ENCODE results near the gene ACAP3.

ACAP3 gene

DNA sequence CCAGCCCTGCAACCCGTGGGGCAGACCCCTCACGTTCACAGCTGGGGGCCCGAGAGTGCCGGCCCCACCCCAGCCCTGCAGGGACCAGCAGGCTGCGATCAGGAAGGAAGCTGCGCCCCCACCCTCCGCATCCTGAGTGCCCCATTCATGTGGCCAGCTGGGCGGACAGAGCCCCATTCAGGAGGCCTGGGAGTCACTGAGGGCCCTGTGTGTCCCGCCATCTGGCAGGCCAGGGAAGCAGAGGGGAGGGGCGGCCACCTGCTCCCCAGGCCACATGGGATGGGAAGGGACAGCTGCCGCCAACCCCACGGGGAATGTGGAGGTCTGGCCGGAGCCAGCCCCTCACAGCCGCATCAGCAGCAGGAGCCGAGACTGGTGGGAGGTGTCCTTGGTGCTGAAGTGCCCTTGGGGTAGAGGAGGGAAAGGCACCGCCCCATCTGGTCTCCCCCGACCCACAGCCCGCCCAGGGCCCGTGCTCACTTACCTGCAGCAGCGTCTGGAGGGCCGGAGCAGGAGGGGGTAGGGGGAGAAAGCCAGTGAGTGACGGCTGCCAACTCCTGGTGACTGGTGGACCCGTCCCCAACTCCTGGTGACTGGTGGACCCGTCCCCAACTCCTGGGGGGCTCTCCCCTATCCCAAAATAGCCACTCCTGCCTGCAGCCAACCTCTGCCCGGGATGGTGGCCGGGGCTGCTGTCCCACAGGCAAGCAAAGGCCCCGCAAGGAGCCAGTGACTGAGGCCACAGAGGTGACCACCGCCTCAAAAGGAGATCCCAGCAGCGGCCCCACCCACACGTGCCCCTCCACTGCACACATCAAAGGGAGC, 8.7 kb downstream of the ACAP3 start:
- peak; percentile 74 for DNase-seq

DNA sequence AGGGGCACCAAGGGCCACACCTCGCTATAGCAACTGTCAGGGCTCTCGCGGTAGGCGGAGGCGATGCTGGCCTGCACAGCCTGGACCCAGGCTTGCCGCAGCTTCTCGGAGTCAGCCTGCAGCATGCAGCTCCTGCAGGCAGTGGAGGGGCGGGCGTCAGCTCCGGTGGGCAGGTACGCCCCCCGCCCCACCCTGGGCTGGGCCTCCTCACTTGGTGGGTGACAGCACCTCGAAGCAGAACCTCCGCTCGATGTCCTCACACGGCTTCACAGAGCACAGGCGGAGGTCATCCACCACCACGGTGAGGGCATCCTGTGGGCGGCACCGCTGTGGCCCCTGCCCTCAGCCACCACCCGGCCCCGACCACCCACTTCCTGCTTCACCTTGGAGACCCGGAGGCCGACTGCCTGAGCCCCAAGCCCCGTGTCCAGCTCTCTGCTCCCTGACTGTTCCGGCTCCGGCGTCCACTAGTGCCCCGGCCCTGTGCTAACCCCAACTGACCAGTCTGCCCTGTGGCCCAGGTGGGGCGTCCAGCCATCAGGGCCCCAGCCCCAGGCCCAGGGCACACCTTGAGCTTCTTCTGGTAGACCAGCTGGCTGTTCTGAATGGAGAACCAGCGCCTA, 9.8 kb downstream of the ACAP3 start:
- DNase-seq: no peak

DNA sequence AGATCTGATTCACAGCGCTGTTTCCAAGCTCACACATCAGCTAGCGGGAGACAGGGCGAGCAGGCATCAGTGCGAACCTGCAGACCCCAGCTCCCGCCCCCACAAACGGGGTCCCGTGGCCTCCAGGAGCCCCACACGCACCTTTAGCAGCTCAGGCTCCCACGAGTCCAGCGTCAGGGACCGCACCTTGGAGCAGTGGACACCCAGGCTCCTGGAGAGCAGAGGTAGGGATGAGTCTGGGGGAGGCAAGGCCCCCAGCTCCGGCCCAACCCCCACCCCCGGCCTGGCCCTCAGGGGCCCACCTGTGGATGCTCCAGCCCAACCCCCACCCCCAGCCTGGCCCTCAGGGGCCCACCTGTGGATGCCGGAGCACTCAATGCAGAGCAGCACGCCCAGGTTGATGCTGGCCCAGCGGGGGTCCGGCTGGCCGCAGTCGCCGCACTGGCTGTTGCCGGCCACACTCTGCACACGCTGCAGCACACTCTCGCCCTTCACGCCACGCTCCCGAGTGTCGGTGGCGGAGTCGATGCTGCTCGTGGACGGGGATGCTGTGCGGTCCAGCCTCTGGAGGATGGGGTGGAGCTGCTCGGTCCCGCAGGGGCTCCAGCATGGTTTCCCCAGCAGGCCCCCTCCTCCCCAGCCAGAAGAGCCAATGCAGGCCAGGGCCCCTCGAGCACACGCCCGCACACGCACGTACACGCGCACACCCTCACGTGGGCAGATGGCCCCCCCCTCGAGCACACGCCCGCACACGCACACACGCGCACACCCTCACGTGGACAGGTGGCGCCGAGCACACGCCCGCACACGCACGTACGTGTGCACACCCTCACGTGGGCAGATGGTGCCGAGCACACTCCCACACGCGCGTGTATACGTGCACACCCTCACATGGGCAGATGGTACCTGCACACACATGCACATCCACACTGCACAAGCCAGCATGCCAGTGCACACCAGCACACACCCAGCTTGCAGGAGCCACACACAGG, 11.4 kb downstream of the ACAP3 start:
- DNase-seq: no peak

DNA sequence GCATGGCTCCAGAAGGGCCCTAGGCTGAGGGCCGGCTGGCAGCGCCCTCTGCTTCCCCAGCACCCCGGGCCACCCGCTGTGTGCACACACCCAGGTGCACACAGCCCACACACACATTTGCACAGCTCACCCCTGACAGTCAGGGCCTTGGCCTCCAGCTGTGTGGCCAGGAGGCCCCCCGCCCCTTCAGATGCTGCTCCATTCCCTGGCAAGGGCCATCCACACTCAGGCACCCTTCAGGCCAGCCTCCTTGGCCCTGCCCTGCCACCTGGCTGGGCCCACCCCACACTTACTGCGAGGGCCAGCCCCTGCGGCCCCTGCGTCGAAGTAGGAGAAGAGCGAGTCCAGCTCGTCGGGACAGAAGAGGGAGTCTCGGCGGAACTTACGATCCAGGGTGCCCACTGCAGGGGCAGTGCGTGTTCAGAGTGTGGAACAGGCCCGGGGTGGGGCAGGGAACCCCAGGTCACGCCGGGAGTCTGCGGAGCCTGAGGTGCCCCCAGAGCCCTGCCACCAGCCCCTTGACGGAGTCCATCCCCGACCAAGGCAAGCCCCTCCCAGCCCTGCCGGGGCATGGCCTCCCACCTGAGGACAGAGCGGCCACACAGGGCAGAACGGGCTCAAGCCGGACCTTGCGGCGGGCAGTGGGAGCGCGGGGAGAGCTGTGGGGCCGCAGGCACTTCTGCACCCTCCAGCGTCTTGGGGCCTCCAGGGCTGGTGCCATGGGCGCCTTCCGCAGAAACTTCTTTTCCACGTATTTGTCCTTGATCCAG, 12.4 kb downstream of the ACAP3 start:
- no peak for DNase-seq

DNA sequence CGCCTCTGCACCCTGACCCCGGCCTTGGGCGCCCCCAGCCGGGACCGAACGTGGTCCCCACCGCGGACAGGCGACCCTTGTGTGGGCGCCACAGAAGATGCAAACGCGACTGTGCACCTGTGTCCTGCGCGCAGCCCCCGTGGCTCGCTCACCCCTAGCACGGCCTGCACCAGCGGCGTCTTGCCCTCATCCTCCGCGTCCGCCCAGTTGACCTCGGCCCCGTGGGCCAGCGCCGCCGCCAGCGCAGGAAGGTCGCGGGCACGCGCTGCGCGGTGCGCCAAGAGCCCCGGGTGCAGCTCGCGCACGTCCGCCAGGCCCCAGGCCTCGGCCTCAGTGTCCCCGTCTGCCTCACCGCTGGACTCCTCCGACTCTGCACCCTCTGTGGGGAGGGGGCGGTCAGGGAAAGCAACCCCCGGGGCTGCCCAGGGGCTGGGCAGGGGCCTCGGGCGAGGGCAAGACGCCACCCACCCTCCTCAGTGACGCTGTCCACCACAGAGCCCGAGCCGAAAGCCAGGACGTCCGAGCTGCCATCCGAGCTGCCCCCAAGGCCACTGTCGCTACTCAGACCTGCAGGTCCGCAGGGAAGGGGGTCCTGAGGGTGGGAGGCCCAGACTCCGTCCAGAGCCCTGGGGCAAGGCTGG, 13.4 kb downstream of the ACAP3 start:
- no peak for DNase-seq

DNA sequence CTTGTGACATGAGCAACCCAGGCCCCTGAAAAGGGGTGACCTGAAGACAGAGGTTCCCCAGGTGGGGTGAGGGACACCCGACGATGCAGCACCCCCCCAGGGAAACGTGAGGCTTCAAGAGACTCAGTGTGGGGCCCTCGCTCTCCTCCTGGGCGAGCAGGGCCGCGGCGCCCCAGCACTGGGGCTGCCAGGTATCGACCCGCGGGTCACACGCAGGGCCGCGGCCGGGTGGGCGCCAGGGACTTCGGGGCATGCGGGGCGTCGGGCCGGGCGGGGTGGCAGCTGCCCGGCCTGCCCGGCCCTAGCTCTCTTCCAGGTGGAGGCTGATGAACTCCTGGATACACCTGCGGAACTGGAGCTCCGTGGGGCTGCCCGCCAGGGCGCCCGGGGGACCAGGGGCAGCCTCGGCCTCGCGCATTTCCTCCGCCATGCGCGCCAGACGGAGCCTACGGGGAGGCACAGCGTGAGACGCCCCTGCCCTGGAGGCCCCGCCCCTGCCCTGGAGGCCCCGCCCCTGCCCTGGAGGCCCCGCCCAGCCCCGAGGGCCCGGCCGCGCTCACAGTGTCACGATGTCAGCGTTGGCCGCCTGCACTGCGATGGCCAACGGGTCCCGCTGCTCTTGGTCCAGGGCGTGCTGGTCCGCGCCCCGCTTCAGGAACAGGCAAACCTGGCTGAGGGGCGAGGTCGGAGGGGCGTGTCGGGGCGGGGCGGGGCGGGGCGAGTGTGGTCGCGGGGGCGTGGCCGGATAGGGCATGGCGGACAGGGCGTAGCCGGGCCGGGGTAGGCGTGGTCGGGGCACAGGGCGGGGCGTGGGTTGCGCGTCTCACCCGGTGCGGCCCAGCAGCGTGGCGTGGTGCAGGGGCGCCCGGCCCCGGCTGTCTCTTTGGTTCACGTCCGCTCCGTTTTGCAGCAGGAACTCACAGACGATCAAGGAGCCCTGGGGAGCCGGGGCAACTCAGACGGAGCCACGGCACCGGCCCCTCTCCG, 14.2 kb downstream of the ACAP3 start:
- peak; percentile 56 for DNase-seq

DNA sequence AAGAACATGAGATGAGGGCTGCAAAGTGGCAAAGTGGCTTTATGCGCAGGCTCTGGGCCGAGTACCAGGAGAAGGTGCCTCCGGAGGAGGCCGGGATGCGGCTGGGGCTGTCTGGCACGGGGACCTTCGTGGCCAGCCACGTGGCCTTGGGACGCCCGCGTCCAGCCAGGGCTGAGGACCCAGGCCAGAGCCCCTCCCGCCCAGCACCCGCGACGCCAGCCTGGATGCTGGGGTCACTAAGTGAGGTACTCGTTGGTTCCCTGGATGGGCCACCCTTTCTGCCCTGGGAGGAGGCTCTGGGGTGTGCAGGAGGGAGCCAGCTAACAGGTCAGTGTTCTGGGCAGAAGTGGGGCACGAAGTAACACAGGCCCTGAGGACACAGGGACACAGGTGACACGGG, 14.9 kb downstream of the ACAP3 start:
- no peak for DNase-seq

DNA sequence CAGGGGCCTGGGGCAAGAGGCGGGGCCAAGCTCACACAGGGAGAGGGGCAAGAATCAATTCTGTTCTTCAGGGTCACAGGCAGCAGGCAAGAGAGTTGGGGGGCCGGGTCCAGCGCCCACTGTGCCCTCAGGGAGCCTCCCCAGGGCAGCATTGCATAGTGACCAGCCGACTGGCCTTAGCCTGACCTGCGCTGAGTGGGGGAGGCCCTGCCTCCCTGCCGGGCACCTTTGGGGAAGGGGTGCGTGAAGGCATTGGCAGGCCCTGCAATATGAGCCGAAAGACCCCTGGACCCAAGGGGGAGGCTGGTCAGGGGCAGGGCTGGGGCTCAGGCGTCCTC, 15.3 kb downstream of the ACAP3 start:
- peak; percentile 31 for DNase-seq

DNA sequence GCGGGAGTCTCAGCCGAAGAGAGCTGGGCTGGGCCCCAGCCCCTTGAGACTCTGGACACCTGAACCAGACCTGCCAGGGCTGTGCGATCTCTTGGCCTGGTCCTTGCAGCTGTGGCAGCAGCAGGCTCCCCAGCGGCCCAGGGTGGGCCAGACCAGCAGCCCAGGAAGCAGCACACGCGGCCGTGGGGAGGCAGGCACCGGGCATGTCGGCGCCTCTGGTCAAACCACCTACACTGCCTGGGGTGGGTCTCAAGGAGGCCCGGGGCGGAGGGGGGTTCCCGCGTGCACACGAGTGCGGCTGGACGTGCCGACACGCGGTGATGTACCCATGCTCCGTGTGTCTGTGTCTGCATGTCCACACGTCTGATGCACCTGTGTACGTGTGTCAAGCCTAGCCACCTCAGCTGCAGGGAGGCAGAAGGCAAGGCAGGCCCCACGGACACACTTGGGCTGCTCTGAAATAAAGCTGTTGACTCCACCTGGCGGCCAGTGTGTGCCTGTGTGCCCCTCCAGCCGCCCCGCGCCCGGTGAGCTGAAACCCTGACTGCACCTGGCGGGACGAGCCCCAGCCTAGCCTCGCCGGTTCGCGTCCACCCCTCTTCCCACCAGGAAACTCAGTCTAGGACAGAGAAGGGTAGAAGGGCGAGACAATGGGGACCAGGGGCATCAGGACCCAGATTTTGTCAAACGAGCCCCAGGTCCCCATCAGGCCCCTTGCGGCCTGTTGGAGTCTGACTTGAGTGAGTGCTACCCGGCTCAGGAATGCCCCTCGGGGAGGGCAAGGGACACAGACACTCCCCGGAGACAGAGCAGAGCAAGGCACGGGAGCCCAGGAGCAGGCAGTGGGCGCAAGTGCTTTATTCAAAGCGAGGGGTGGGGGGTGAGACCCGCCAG, 15.9 kb downstream of the ACAP3 start:
- DNase-seq: peak; percentile 71

DNA sequence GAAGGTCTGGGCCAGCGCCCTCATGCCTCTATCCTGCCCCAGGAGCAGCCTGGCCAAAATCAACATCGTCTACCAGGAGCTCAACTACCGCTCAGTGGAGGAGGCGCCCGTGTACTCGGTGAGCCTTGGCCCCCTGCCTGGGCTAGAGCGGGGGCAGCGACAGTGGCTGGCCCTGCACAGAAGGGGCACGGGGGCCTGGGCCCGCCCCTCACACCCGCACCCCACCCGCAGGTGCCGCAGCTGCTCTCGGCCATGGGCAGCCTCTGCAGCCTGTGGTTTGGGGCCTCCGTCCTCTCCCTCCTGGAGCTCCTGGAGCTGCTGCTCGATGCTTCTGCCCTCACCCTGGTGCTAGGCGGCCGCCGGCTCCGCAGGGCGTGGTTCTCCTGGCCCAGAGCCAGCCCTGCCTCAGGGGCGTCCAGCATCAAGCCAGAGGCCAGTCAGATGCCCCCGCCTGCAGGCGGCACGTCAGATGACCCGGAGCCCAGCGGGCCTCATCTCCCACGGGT, 16.7 kb downstream of the ACAP3 start:
- no peak for DNase-seq

DNA sequence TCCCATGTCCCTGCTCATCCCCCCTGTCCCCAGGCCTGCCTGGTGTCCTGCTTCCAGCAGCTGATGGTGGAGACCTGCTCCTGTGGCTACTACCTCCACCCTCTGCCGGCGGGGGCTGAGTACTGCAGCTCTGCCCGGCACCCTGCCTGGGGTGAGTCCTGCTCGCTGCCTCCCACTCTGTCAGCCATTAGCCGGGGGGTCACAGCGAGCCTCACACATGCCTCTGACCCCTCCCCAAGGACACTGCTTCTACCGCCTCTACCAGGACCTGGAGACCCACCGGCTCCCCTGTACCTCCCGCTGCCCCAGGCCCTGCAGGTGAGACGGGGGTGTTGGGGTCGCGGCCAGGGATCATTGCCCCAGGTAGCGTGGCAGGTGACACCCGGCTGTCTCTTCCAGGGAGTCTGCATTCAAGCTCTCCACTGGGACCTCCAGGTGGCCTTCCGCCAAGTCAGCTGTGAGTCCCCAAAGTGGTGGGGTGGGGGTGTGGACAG, 17.4 kb downstream of the ACAP3 start:
- no peak for DNase-seq

DNA sequence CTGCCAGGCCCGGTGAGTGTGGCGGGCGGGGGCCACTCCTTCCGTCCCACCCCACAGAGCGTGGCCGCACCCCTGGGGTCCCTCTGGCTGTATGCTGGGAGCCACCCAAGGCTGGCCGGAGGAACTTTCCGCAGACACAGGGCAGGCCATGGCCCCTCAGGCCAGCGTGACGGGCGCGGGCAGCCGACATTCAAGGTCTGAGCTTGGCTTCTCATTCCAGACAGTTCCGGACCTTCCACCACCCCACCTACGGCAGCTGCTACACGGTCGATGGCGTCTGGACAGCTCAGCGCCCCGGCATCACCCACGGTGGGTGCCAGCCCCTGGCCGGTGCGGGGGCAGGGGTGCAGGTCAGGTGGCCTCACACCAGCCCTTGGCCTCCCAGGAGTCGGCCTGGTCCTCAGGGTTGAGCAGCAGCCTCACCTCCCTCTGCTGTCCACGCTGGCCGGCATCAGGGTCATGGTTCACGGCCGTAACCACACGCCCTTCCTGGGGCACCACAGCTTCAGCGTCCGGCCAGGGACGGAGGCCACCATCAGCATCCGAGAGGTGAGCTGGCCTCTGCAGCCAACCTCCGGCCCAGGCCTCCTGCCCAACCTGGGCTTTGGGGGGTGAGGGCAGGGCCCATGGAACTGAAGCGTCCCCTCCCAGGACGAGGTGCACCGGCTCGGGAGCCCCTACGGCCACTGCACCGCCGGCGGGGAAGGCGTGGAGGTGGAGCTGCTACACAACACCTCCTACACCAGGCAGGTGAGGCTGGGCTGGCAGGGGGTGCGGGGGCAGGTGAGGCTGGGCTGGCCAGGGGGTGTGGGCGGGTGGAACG, 20.2 kb downstream of the ACAP3 start:
- peak; percentile 39 for DNase-seq

DNA sequence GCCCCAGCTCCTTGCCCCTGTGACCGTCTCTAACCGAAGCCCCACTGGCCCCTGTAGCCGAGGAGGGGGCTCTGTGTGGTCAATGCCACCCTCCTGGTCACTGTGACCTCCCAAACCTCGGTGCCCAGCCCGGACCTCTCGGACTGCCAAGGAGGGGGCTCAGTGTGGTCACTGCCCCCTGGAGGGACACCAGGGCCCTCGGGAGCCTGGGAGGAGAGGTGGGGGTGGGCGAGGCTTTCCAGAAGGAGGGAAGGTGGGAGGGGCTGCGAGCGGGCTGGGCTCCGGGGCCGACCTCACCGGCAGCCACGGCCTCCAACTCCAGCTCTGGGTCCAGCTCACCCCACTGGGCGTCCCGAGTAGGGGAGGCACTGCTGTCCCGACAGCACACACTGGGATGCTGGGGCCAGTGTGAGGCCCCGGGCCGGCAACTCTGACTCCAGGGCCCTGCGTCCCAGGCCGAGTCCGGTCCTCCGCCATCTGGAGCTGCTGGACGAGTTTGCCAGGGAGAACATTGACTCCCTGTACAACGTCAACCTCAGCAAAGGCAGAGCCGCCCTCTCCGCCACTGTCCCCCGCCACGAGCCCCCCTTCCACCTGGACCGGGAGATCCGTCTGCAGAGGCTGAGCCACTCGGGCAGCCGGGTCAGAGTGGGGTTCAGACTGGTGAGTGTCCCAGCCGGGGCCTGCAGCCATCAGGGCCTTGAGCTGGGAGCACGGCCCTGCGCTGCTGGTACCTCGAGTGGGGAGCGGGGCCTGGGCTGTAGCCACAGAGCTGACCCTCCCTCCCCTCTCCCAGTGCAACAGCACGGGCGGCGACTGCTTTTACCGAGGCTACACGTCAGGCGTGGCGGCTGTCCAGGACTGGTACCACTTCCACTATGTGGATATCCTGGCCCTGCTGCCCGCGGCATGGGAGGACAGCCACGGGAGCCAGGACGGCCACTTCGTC, 21.1 kb downstream of the ACAP3 start:
- no peak for DNase-seq

DNA sequence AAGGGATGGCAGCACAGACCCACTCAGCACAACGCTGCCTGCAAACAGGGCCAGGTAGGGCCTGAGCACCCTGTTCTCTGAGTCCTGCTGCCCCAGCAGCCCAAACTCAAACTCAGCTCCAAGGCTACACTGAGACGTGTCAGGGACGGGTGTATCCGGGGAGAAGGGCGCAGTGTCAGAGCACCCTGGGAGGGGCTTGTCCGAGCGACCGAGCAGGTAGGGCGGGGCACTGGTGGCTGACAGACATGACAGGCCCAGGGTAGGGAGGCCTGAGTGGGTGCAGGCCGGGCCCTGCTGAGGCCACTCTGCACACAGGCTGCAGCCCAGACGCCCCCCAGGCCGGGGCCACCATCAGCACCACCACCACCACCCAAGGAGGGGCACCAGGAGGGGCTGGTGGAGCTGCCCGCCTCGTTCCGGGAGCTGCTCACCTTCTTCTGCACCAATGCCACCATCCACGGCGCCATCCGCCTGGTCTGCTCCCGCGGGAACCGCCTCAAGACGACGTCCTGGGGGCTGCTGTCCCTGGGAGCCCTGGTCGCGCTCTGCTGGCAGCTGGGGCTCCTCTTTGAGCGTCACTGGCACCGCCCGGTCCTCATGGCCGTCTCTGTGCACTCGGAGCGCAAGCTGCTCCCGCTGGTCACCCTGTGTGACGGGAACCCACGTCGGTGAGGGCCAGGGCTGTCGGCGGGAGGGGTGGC, 22.0 kb downstream of the ACAP3 start:
- no peak for DNase-seq

DNA sequence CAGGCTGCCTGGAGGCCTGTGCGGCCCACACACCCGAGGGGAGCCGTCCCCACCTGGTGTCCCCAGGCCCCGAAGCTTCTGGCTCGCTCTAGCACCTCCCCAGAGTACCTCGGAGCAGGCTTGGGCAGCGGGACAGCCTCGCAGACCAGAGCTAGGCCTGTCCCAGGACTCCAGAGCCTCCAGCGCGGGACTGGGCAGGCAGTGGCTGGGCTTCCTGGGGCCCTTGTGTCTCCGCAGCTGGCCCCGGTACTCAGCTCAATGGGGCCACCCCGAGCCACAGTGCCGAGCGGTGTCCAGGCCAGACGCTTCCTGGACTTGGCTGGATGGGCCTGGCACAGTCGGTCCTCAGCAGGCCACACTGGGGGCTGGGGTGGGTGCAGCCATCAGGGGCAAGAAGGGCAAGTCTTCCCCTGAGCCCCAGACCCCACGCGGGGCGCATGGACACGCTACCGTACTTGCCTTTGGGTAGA, 22.6 kb downstream of the ACAP3 start:
- no peak for DNase-seq
